HG02885 (cell line): Measurements from ENCODE around the gene DAGLA.

ENCODE experiments used
- ATAC-seq: cut with Tn5 transposase; IDR thresholded peaks from one replicate; pipeline ENCODE4 v1.9.1; 2021; ENCODE audit warnings: mild to moderate bottlenecking; ENCODE audit not compliant: unreplicated experiment, poor library complexity

Gene DAGLA

GRCh38 chr11:61756452-61757212 is 76.4 kb downstream of the DAGLA start:
- ATAC-seq, result no peak

GRCh38 chr11:61757213-61757862 is 77.1 kb downstream of the DAGLA start:
- ATAC-seq, result no peak

GRCh38 chr11:61760946-61761345 is 80.8 kb downstream of the DAGLA start:
- ATAC-seq, result no peak

GRCh38 chr11:61761440-61762222 is 81.4 kb downstream of the DAGLA start:
- no peak for ATAC-seq

GRCh38 chr11:61762223-61762615 is 82.0 kb downstream of the DAGLA start:
- ATAC-seq, result no peak

GRCh38 chr11:61762798-61763197 is 82.6 kb downstream of the DAGLA start:
- no peak for ATAC-seq

GRCh38 chr11:61763930-61764605 is 83.9 kb downstream of the DAGLA start:
- no peak for ATAC-seq

- no peak for ATAC-seq
Measured at GRCh38 chr11:61764606-61765260, 84.5 kb downstream of the DAGLA start.

GRCh38 chr11:61765550-61766253 is 85.5 kb downstream of the DAGLA start:
- ATAC-seq, result no peak

GRCh38 chr11:61766353-61766841 is 86.2 kb downstream of the DAGLA start:
- ATAC-seq, result no peak

GRCh38 chr11:61768376-61769076 is 88.3 kb downstream of the DAGLA start:
- ATAC-seq, result no peak

GRCh38 chr11:61769169-61769920 is 89.2 kb downstream of the DAGLA start:
- ATAC-seq, result no peak

- no peak for ATAC-seq
Measured at GRCh38 chr11:61769946-61770683, 89.9 kb downstream of the DAGLA start.

GRCh38 chr11:61771195-61771894 is 91.2 kb downstream of the DAGLA start:
- no peak for ATAC-seq

GRCh38 chr11:61771985-61772455 is 91.8 kb downstream of the DAGLA start:
- no peak for ATAC-seq

GRCh38 chr11:61773356-61773755 is 93.2 kb downstream of the DAGLA start:
- no peak for ATAC-seq

- ATAC-seq, result no peak
Measured at GRCh38 chr11:61773809-61774208, 93.6 kb downstream of the DAGLA start.
